Measurements from ENCODE around the gene APOL1.
"Not testable (repeated sequence)": the region's sequence is repeated elsewhere in the genome, so short reads cannot be mapped to it uniquely, and the experiment has no call there.

The APOL1 gene

GRCh38 chr22:36267058-36267457, 14.1 kb downstream of the APOL1 start:
- DNase-seq (ENCODE audit: low spot score): no peak

DNA sequence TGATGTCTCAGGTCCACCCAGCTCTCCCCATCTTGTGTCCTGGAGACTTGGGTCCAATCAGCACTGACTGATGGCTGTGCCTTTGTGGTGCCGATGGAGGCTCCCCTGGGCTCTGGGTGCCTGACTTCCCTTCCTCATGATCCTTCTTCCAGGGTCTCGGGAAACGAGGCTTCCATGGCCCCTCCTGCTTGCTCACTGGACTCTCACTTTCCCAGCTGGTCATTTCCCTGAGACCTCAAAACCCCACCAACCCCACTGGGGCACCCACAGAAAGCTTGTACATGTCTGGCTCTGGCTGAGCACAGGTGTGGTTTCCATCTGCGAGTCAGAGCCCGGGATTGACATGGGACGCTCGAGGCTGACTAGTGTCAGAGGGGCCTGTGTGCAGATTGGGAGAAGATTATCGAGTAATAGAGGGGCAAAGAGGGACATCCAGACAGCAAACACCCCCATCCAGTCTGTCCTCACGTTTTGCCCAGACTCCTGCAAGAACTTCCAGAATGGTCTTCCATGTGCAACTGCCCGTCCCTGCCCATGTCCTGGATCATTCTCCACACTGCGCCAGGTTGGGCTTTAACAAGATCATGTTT, 15.1 kb downstream of the APOL1 start:
- DNase-seq (ENCODE audit: low spot score): no peak

- not testable (repeated sequence) for DNase-seq (ENCODE audit: low spot score)
Observed at GRCh38 chr22:36271231-36271630, 18.3 kb downstream of the APOL1 start.

DNA sequence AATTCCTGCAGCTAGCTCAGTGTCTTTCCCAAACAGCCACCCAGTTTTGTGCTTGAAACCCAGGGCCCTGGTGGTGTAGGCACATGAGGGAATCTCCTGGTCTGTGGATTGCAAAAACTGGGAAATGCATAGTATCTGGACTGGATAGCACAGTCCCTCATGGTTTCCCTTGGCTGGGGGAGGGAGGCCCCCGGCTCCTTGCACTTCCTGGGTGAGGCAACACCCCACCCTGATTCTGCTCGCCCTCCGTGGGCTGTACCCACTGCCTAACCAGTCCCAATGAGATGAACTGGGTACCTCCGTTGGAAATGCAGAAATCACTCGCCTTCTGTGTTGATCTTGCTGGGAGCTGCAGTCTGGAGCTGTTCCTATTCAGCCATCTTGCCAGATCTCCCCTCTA, 19.0 kb downstream of the APOL1 start:
- DNase-seq (ENCODE audit: low spot score): not testable (repeated sequence)

DNA sequence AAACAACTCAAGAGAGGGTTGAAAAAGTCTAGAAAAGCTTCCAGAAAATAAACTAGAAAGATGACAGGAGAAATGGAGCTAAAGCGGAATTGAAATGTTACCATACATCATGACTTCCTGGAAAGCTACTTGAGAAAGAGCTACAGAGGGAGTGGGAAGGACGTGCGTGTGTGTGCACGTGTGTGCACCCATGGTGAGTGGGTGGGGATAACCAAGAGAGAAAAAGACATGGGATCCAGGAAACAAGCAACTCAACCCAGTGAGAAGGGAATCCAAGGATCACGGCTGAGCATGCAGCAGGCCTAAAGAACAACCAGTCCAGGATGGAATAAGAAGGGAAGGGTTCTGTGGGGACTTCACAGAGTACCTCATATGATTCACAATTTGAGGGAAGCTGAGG, 21.6 kb downstream of the APOL1 start:
- DNase-seq (ENCODE audit: low spot score): no peak

GRCh38 chr22:36277482-36278291, 24.8 kb downstream of the APOL1 start:
- DNase-seq (ENCODE audit: low spot score): peak; percentile 52

DNA sequence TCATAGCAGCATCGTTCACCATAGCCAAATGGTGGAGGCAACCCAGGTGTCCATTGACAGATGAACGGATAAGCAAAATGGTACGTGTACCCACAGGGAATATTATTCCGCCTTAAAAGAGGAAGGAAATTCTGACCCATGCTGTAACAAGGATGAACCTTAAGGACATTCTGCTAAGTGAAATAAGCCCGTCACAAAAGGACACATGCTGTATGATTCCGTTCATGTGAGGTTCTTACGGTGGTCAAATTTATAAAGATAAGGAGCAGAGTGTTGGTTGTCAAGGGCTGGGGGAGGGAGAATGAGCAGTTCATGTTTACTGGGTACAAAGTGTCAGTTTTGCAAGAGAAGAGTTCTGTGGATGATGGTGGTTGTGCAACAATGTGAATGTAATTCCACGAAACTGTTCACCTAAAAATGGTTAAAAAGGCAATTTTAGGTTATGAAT, 26.3 kb downstream of the APOL1 start:
- DNase-seq (ENCODE audit: low spot score): no peak

GRCh38 chr22:36280379-36280778, 27.4 kb downstream of the APOL1 start:
- DNase-seq (ENCODE audit: low spot score): no peak

DNA sequence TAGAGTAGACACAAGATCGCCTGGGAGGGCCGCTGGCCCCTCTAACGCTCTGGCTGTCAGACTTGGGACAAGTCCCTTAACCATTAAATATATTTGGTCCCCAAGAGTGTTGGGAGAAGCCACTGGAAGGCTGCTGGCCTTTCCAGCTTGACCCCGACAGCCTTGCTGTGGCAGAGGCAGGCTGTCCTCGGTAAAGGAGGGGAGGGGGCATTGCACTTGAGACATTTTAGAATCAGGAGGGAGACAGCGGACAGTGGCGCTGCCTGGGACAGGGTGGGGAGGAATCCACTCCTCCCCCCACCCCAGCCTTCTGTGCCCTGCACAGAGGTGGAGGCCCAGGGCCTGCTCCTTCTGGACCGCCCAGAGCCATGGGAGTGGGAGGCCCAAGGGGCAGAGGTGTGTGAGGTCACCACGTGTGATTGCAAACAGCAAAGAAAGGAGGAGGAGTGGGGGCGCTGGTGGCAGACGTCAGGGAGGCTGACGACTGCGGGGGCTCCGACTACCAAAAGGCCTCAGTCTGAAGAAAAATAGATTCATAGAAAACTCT, 28.9 kb downstream of the APOL1 start:
- DNase-seq (ENCODE audit: low spot score): no peak

- no peak for DNase-seq (ENCODE audit: low spot score)
Observed at GRCh38 chr22:36282328-36282831, 29.4 kb downstream of the APOL1 start.

DNA sequence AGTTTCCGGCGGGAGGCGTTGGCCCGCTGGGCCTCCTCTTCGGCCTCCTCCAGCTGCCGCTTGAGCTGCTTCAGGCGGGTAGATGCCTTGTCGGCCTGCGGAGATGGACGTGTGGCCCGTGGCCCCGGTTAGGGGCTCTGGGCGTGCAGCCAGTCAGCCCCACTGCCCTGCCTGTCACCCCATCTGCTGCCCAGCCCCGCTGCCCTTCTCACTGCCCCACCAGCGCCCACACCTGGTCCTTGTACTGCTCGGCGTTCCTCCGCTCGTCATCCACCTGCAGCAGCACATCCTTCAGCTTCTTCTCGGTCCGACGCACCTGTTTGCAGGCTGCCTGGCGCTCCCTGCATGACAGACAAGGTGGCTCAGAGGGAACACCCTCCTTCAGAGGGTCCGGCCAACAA, 31.2 kb downstream of the APOL1 start:
- no peak for DNase-seq (ENCODE audit: low spot score)

- DNase-seq (ENCODE audit: low spot score): no peak
Observed at GRCh38 chr22:36285017-36285416, 32.1 kb downstream of the APOL1 start.

- DNase-seq (ENCODE audit: low spot score): no peak
Observed at GRCh38 chr22:36285545-36285944, 32.6 kb downstream of the APOL1 start.

GRCh38 chr22:36286096-36286957, 33.4 kb downstream of the APOL1 start:
- DNase-seq (ENCODE audit: low spot score): peak; percentile 83

DNA sequence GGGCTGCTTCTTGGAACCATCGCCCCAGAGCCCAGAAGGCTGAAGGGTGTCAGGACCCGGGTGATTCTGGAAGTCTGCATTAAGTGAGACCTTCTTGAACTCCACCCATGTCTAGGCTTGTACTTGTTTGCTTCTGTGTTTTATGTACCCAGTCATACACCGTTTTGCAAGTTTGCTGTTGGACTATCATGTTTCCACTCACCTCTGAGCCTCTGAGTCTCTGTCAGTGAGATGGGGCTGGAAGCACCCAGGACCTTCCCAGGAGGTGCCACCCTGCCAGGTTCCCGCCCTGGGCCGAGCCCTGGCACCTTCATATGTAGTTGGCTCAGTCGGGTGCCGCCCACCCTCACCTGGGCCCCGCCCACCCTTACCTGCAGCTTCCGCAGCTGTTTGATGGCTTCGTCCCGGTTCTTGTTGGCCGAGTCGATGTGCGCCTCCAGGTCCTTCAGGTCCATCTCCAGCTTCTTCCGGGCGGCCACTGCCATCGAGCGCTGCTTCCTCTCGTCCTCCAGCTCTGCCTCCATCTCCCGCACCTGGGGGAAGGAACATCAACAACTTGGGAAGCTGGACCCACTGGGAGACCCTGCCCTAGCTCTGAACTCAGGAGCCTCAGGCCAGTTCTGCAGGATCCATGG, 35.1 kb downstream of the APOL1 start:
- no peak for DNase-seq (ENCODE audit: low spot score)

DNA sequence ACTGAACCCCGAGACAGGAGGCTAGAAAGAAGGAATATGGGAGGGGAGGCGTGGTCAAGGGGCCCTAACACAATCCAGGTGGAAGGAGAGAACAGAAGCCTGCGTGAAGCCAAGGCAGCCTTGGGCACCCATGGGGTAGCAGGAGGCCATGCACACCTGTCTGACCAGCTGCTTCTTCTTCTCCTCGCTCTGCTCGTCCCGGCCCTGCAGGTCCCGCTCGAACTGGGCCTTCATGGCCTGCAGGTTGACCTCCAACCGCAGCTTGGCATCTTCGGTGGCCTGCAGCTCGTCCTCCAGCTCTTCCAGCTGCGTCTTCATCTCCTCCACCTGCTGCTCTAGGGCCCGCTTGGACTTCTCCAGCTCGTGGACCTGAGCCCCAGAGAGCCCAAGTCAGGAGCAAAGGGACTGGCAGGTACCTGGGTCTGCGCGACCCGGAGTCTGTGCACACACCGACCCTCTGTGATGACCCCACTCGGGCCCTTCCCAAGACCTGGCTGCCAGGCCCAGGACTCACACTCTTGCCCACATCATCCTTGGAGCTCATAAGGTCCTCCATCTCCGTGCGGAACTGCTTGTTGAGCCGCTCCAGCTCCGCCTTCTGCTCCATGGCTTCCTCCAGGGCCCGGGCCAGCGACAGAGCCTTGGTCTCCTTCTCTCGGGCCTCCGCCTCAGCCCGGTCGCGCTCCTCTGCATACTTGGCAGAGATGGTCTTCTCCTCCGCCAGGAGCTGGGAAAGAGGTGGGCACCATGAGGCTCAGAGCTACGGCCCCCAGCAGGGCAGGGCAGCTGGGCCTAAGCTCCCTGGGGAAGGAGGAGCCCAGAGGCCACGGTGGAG, 35.9 kb downstream of the APOL1 start:
- DNase-seq (ENCODE audit: low spot score): no peak

DNA sequence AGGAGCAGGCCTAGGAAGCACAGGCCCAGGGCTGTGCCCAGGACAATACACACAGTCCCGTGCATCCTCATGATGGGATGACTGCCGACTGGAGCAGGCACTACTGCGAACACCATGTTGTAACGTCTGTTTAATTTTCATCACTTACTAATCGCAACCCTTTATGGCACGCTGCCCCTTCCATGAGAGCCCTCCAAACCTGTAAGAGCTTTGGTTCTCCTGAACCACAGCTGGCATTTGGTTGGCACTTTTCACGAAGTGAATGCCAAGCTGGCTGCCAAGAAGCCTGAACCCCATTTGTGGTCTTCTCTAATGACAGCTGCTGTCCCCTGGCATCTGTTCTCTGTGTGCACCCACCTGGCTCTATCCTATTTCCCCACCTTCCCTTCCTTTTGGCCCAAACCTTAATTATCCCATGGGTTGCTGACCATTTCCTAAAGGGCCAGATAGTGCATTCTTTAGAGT, 36.5 kb downstream of the APOL1 start:
- DNase-seq (ENCODE audit: low spot score): no peak

- not testable (repeated sequence) for DNase-seq (ENCODE audit: low spot score)
Observed at GRCh38 chr22:36289948-36290371, 37.0 kb downstream of the APOL1 start.

DNA sequence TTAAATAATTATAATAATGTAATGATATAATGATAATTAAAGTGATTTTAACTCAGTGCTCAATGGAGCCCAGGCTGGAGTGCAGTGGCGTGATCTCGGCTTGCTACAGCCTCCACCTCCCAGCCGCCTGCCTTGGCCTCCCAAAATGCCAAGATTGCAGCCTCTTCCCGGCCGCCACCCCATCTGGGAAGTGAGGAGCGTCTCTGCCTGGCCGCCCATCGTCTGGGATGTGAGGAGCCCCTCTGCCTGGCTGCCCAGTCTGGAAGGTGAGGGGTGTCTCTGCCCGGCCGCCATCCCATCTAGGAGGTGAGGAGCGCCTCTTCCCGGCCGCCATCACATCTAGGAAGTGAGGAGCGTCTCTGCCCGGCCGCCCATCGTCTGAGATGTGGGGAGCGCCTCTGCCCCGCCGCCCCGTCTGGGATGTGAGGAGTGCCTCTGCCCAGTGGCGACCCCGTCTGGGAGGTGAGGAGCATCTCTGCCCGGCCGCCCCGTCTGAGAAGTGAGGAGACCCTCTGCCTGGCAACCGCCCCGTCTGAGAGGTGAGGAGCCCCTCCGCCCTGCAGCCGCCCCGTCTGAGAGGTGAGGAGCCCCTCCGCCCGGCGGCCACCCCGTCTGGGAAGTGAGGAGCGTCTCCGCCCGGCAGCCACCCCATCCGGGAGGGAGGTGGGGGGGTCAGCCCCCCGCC, 37.6 kb downstream of the APOL1 start:
- not testable (repeated sequence) for DNase-seq (ENCODE audit: low spot score)

Measured in hepatic stellate cell (primary cell).